ENCODE measurements around the gene WDR47.

- no peak for TF ChIP-seq CTCF (IDR thresholded peaks at IDR 0.05)
- TF ChIP-seq POLR2A (IDR thresholded peaks at IDR 0.05), result no peak
Measured at GRCh38 chr1:109089242-109090015, 47.5 kb upstream of the WDR47 start.

Measured in ovary (tissue), 3 donors.